NK-92 (cell line): ENCODE data around the gene ACOX3.

Experiments
- DNase-seq: peaks from one replicate; lab custom pipeline; 2025; ENCODE audit not compliant: unreplicated experiment; lab: John Stamatoyannopoulos, UW

ACOX3 gene

DNA sequence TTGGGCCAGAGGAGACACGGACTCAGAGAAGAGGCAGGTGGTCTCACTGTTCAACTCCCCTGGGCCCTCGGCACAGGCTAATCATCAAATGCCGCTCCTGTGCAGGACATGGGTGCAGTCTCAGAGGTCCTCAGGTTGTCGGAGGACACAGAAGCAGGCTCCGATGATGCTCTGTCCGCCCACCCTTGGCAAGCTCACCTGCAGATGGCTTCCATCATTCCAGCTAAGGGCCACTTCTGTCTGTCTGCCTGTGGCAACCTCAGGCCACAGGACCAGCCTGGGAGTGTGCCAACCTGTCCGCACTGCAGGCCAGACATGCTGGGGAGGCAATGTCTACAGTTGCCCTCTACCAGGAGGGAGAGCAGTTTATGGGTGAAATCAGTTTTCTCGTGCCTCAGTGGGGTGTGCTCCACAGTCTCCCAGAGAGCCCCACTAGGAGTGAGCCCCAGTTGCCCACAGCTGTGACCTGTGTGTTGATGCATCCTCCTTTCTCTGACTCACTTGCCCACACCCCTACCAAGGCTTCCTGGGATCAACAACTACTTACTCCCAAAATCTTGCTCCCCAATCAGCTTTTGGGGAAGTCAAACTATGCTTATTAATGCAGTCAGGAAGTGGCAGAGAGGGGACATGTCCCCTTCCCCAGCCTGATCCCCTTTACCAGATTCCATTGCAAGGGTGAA is 115.1 kb downstream of the ACOX3 start:
- no peak for DNase-seq

DNA sequence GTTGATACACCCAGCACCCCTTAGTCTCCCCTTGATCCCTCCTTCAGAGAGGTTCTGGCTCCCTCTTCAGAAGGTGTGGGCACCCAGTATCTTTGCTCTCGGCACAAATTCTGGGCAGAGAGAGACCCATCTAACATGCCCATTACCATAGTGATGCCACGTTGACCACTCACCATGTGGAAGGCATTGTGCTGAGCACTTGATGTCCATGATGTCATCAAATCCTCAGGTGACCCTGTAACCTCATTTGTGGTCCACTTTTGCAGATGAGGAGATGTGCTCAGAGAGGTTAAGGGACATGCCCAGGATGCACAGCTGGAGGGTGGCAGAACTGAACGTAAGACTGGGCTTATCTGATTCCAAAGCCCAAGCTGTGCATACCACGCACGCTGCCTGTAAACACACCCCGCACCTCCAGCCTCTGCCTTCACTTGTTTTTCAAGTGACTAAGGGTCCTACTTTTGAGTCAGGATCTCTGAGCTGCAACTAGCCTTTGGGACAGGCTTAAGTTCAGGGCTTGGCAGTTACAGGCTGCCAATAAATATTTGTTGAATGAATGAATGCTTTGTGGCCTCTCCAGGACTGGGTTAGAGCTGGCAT is 115.8 kb downstream of the ACOX3 start:
- no peak for DNase-seq

GRCh38 chr4:8323947-8324555 is 116.5 kb downstream of the ACOX3 start:
- DNase-seq, result no peak

- DNase-seq, result no peak
Measured at GRCh38 chr4:8322794-8323704, 117.5 kb downstream of the ACOX3 start.

GRCh38 chr4:8321771-8322170 is 118.8 kb downstream of the ACOX3 start:
- DNase-seq, result no peak

- DNase-seq, result no peak
Measured at GRCh38 chr4:8321220-8321619, 119.3 kb downstream of the ACOX3 start.

- no peak for DNase-seq
Measured at GRCh38 chr4:8320386-8320750, 120.2 kb downstream of the ACOX3 start.

- DNase-seq, result no peak
Measured at GRCh38 chr4:8319731-8320385, 120.7 kb downstream of the ACOX3 start.

DNA sequence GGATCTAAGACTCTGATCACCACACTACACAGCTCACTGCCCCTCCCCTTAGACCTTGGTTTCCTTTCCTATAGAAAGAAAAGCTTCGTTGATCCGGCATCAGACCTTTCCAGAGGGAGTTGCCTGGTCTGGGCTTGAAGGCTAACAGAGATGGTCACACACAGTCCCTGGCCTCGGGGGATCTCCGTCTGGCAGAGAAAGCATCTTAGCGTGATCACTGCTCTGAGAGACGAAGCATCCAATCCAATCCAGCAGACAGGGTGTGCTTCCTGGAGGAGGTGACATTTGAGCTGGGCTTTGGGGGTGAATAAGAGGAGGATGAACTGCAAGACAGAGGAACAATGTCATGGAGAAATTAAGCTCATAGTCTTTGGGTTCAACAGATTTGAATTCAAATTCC is 121.5 kb downstream of the ACOX3 start:
- DNase-seq, result no peak

GRCh38 chr4:8318509-8318908 is 122.0 kb downstream of the ACOX3 start:
- no peak for DNase-seq

- no peak for DNase-seq
Measured at GRCh38 chr4:8317474-8317873, 123.0 kb downstream of the ACOX3 start.

DNA sequence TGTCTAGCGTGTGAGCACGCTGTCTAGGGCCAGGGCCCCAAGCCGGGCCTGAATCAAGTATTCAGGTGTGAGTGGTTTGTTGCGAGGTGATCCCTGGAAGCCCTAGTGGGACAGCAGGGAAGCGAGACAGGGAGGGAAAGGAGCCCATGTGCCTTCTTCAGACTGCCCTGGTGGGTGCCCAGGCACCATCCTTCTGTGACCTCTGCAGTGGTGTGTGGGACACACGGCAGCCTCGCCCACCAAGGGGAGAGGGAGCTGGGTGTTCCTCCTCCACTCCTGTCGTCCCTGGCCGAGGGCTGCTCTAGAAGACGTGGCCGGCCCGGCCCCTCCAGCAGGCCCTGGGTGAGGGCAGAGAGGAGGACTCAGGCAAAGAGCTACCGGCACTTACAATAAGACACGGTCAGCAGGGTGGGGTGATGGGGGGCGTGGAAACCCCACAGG is 123.6 kb downstream of the ACOX3 start:
- DNase-seq, result no peak
